GM12865 (cell line): Measurements from ENCODE around the gene RIF1.
"Not testable (repeated sequence)": the region's sequence is repeated elsewhere in the genome, so short reads cannot be mapped to it uniquely, and the experiment has no call there.

Experiments
- DNase-seq: peaks from one replicate; pipeline ENCODE4 v3.0.0; 2010; ENCODE audit warnings: low read depth
- H3K4me3 ChIP-seq: 2 replicates; pipeline ENCODE4 v1.5.1; 2011; ENCODE audit warnings: mild to moderate bottlenecking, low read depth, low read length, control low read depth
- CTCF ChIP-seq: IDR thresholded peaks from 2 replicates; pipeline ENCODE4 v1.5.1; 2011; ENCODE audit warnings: low read length, control low read depth, low read depth, inconsistent platforms; ENCODE audit not compliant: insufficient read depth; ENCODE audit errors: missing control alignments

The RIF1 gene

GRCh38 chr2:151417650-151418049, 7.9 kb downstream of the RIF1 start:
- H3K4me3 ChIP-seq, result no peak overlapping the region
- TF ChIP-seq CTCF, result no peak
- no peak for DNase-seq

DNA sequence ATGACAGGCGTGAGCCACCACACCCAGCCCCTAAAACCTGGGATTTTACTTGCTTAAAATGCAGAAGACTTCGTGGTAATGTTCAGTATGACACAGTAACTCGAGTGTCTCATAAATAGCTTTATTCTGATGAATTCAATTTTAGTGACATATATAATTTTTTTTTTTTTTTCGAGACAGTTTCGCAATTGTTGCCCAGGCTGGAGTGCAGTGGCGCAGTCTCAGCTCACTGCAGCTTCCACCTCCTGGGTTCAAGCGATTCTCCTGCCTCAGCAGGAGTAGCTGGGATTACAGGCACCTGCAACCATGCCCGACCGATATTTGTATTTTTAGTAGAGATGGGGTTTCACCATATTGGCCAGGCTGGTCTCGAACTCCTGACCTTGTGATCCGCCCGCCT, 12.0 kb downstream of the RIF1 start:
- not testable (repeated sequence) for H3K4me3 ChIP-seq, DNase-seq

GRCh38 chr2:151422917-151423439, 13.3 kb downstream of the RIF1 start:
- H3K4me3 ChIP-seq, result no peak overlapping the region
- no peak for TF ChIP-seq CTCF
- peak; percentile 64 for DNase-seq

GRCh38 chr2:151423760-151424159, 14.1 kb downstream of the RIF1 start:
- TF ChIP-seq CTCF, result no peak
- DNase-seq, result no peak
- H3K4me3 ChIP-seq, result no peak overlapping the region

DNA sequence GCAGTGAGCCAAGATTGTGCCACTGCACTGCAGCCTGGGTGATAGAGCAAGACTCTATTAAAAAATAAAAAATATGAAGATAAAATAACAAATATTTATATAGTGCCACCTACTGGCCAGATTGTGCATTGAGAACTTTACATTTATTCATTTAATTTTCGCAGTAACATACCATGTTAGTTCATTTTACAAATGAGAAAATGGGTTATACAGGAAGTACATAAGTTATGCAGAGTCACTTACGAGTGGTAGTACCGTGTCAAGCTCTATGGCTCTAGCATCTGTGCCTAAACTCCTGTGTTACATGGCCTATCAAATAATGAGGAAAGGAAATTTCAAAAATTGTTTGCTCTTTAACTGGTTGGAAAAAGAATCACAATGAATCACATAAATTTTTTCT, 27.9 kb downstream of the RIF1 start:
- no peak overlapping the region for H3K4me3 ChIP-seq
- DNase-seq, result peak; percentile 34
- peak; percentile 25 for TF ChIP-seq CTCF

- H3K4me3 ChIP-seq, result no peak overlapping the region
- no peak for DNase-seq
- no peak for TF ChIP-seq CTCF
Measured at GRCh38 chr2:151438506-151438905, 28.8 kb downstream of the RIF1 start.

DNA sequence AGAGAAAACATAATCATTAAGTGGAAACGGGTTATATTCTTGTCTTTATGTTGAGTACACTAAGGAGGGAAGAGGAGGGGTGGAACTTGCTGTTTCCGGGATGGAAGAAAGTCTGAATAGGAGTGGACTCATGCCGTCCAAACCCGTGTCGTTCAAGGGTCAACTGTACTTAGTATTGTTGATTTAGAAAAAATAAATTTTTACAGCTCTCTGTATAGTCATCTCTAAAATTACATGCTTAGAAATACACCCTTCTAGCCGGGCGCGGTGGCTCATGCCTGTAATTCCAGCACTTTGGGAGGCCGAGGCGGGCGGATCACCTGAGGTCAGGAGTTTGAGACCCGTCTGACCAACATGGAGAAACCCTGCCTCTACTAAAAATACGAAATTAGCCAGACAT, 29.4 kb downstream of the RIF1 start:
- no peak overlapping the region for H3K4me3 ChIP-seq
- DNase-seq, result no peak

More for the DNA sequence above, 29.4 kb downstream of the RIF1 start:
- no peak for TF ChIP-seq CTCF
